Measurements from ENCODE around the gene ZXDB. TPM values are rescaled to one million over a fixed set of nuclear protein-coding genes. Genes with fewer than 3 reads are reported as not detected.

The ZXDB gene
- total RNA-seq, 1 experiment from 2014 or later: 7.2 TPM

DNA sequence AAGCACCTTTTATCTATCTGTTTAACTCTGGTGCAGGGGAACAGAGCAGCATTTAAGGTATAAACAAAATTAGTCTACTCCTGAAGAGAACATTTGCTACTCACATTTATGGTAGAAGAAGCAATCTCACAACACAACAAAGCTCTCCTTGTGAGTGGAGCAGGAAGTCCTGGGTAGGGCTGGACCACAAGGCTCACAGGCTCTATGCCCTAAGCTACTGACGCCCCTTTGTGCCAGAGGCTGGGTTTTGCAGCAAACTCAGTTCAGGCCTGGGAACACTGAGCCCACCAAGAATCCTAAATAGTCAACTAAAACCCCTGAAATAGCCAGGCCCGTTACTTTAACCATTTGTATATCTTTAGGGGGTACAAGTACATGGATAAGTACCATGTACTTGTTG is 4.7 kb upstream of the ZXDB start:
- intact Hi-C loops (cut with micrococcal nuclease): no loop called here
- H3K4me2 ChIP-seq (ENCODE audit: low read length): no peak overlapping the region
- no peak overlapping the region for H2AFZ ChIP-seq (ENCODE audit: low read depth, low read length, poor library complexity, severe bottlenecking)
- H3K27me3 ChIP-seq (ENCODE audit: insufficient read depth, low read length): no peaks in the 10 kb centered on the region
- no peaks in the 10 kb centered on the region for H3K9me2 ChIP-seq (ENCODE audit: insufficient read depth)
- no peaks in the 10 kb centered on the region for H3K79me2 ChIP-seq (ENCODE audit: insufficient read depth, low read length)
- ChIA-PET CTCF (no interaction called here), RAD21 (ENCODE audit: low non-redundant PET in 1 of 2, low total read pairs in 2 of 2, uncharacterized antibody in 2 of 2, unreplicated experiment in 2 of 2) (no interaction called here), POLR2A (no interaction called here)
- DNase-seq (ENCODE audit: low read depth, low spot score) (no peak), ATAC-seq (no peak)
- H3K9ac ChIP-seq (ENCODE audit: low read length): no peak overlapping the region
- no peaks in the 10 kb centered on the region for H4K20me1 ChIP-seq (ENCODE audit: insufficient read depth)
- H3K4me3 ChIP-seq (replicated peaks in 1 of 2; ENCODE audit: low read depth in 1 of 2, low read length in 2 of 2): no peak overlapping the region
- H3K4me1 ChIP-seq (ENCODE audit: control insufficient read depth in 1 of 2, insufficient read depth in 2 of 2, low read length in 2 of 2): peaks cover 5 to 9% of the 10 kb centered on the region in 2 experiments; a peak in 3 of 4 replicates
- TF ChIP-seq MAX (IDR thresholded peaks at IDR 0.05) (no peak), CEBPB (IDR thresholded peaks at IDR 0.05; ENCODE audit: low read depth) (no peak), ZFX (IDR thresholded peaks at IDR 0.05) (no peak), EGR1 (IDR thresholded peaks at IDR 0.05; ENCODE audit: low read depth) (no peak), JUND (IDR thresholded peaks at IDR 0.05) (no peak), YY1 (IDR thresholded peaks at IDR 0.05; ENCODE audit: extremely low read depth, insufficient replicate concordance, low read depth, low read length) (no peak), POLR2AphosphoS5 (IDR thresholded peaks at IDR 0.05; ENCODE audit: low read depth, low read length) (no peak), SRF (IDR thresholded peaks at IDR 0.05; ENCODE audit: low read depth) (no peak), FOSL1 (IDR thresholded peaks at IDR 0.05; ENCODE audit: low read depth) (no peak), EZH2phosphoT487 (IDR thresholded peaks at IDR 0.05; ENCODE audit: borderline replicate concordance) (no peak)
- TF ChIP-seq, protein P1, sequence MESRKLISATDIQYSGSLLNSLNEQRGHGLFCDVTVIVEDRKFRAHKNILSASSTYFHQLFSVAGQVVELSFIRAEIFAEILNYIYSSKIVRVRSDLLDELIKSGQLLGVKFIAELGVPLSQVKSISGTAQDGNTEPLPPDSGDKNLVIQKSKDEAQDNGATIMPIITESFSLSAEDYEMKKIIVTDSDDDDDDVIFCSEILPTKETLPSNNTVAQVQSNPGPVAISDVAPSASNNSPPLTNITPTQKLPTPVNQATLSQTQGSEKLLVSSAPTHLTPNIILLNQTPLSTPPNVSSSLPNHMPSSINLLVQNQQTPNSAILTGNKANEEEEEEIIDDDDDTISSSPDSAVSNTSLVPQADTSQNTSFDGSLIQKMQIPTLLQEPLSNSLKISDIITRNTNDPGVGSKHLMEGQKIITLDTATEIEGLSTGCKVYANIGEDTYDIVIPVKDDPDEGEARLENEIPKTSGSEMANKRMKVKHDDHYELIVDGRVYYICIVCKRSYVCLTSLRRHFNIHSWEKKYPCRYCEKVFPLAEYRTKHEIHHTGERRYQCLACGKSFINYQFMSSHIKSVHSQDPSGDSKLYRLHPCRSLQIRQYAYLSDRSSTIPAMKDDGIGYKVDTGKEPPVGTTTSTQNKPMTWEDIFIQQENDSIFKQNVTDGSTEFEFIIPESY (IDR thresholded peaks at IDR 0.05; ENCODE audit: extremely low read depth, insufficient replicate concordance, low read length): no peak
- no peaks in the 10 kb centered on the region for H3K9me3 ChIP-seq (ENCODE audit: control insufficient read depth in 1 of 2, insufficient read depth in 1 of 2, low read depth in 1 of 2, low read length in 2 of 2)
- no TSS peak for BruUV-seq (replicated peaks)
- H3K27ac ChIP-seq (ENCODE audit: low read depth, low read length): no peak overlapping the region
- H3K36me3 ChIP-seq (ENCODE audit: control insufficient read depth in 1 of 2, insufficient read depth in 2 of 2, low read length in 2 of 2): no peaks in the 10 kb centered on the region
